GM18502 (cell line): ENCODE data around the gene ADPRHL1.
"Not testable (repeated sequence)": the region's sequence is repeated elsewhere in the genome, so short reads cannot be mapped to it uniquely, and the experiment has no call there.

Experiments
- ATAC-seq: cut with Tn5 transposase; IDR thresholded peaks from one replicate; pipeline ENCODE4 v1.9.1; 2021; ENCODE audit warnings: mild to moderate bottlenecking; ENCODE audit not compliant: unreplicated experiment, poor library complexity

The ADPRHL1 gene

DNA sequence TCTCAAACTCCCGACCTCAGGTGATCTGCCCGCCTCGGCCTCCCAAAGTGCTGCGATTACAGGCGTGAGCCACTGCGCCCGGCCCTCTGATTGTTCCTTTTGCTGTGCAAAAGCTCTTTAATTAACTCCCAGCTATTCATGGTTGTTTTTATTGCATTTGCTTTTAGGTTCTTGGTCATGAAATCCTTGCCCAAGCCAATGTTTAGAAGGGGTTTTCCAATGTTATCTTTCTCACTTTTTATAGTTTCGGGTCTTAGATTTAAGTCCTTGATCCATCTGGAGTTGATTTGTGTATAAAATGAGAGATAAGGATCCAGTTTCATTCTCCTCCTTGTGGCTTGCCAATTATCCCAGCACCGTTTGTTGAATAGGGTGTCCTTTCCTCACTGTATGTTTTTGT is 70.2 kb downstream of the ADPRHL1 start:
- ATAC-seq = no peak

- not testable (repeated sequence) for ATAC-seq
Measured at GRCh38 chr13:113382542-113382941, 70.7 kb downstream of the ADPRHL1 start.

- no peak for ATAC-seq
Measured at GRCh38 chr13:113378825-113379224, 74.5 kb downstream of the ADPRHL1 start.

DNA sequence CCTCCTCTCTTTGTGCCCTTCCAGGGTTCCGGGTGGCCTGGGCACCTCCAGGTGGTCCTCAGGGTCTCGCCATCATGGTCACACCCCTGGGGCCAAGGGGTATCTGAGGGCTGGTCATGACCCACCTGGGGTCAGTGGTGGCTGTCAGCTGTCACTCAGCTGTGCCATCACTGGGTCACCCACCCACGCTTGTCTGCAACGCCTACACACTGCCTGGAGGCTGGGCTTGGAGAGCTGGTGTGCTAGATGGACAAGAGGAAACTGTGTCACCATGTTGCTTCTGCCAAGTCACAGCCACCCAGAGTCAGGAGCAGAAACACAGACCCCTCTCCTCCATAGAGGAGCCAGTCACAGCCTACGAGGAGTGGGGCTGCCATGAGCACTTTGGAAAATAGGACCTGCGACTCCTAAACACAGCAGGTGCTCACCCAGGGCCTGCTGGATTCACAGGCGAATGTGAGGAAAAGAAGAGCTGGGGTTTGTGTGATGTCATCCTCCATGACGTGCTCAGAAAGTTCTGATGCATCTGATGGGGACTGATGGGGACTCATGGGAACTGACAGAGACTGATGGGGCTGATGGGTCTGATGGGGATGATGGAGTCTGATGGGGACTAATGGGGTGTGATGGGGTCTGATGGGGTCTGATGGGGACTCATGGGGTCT is 78.6 kb downstream of the ADPRHL1 start:
- no peak for ATAC-seq

DNA sequence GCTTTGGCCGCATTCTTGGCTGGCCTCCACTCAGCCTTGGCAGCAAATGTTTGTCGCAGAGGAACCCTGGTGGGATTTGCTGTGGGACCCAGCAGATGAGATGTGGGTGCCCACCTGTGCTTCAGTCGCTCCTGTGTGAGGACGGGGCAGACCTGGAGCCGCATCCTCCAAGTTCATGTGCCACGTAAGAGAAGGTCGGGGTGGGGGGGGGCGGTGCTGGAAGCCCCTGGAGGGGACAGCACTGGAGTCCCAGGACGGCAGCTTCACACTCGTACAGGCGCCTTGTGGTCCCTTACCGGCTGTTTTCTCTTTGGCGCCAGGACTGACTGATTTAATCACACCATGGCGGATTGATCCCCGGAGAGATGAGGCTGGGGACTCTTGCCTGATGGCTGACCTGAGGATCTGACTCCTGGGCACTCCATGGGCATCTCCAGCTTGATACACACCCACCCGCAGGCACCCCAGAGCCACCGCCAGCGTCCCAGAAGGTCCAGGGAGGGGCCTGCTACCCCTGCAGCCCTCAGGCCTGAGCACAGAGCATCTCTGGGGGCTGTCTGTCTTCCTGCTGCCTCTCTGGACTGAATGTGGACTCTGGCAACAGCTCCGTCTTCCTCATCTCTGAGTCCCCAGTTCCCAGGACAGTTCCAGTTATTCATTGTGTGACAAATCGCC is 79.3 kb downstream of the ADPRHL1 start:
- no peak for ATAC-seq

GRCh38 chr13:113371701-113372100 is 81.6 kb downstream of the ADPRHL1 start:
- not testable (repeated sequence) for ATAC-seq

DNA sequence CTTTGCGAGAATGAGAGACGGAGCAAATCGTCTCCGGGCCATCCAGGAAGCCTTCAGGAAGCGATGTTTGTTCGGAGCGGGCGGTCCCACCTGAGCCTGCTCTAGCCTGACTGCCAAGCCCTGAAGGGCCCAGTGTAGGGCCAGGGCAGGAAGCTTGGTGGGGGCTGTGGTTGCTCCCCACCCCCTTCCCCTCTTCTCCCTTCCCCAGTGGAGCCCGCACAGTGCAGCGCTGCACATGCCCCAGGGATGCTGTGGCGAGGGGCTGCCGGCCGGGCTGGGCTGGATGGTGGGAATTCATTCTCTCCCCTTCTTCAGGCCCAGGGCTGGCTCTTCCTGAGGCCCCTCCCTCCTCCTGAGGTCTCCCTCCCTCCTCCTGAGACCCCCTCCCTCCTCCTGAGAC is 82.2 kb downstream of the ADPRHL1 start:
- no peak for ATAC-seq

DNA sequence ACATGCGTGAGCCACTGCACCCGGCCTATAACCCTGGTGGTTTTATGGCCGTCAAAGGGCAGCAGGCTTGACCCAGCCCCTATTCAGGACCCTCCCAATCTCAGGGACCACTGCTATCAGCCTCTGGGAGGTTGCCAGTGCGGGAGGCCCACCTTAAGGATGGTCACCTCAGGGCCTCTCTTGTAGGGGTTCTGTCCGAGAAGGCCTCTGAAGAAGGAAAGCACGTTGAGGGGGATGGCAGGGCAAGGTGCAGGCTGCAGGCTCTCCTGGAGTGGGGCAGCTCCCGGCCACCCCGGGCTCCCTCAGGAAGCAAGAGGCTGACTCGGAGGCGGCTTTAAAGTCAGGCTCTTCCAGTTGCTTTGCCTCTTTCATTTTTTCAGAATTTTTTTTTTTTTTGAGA is 83.4 kb downstream of the ADPRHL1 start:
- ATAC-seq = no peak

DNA sequence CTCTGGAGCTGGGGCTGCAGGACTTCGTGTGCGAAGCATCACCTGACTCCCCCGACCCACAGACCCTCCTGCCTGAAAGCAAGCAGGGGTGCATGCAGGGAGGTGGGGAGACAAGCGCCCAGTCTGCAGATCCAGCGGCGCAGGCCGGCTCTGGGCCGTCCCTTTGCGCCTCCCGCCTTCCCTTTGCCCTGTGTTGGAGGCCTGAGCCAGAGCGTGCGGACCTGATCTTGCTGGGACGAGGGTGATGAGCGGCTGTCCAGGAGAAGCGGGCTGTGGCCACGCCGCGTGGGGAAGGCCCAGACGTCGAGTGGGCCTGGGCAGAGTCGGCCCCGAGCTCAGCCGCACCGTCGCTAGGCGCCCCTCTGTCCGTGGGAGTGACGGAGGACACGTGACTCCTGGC is 84.1 kb downstream of the ADPRHL1 start:
- ATAC-seq = no peak

GRCh38 chr13:113368353-113368752 is 84.9 kb downstream of the ADPRHL1 start:
- not testable (repeated sequence) for ATAC-seq

DNA sequence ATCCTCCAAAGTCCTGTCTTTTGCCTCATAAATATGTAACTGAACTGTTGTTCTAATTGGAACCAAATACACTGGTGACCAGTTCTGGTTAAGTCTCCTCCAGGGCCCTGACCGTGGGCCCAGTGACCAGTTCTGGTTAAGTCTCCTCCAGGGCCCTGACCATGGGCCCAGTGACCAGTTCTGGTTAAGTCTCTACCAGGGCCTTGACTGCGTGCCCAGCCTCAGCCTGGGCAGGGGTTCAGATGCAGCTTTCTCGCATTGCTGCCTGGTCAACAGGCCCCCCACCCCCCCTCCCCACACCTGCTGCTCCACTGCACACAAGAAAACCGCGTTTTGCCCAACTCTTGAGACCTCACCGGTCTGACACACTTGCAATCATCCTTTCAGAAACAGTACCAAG is 85.5 kb downstream of the ADPRHL1 start:
- ATAC-seq = no peak

DNA sequence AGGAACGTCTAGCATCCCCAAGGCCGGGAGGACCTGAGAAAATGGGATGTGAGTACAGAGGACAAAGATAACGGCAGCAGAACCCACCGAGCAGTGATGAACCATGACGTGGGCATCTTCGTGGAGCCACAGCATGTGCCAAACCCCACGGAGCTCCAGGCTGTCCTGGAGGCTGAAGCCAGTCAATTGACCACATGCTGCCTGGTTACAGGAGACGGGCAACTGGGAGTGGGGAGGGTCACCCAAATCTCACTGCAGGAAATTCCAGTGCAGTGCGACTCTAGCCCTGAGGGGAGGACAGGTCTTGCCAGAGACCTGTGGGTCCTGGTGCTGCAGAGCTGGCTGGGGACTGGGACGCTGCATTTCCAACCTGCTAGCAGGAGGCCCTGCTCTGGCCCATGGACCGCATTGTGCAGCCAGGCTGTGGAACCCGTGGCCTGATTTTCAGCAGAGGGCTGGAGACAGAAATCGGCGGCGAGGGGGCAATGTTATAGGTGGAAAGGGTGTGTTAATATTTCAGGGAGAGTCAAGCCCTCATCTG is 86.2 kb downstream of the ADPRHL1 start:
- ATAC-seq = no peak

DNA sequence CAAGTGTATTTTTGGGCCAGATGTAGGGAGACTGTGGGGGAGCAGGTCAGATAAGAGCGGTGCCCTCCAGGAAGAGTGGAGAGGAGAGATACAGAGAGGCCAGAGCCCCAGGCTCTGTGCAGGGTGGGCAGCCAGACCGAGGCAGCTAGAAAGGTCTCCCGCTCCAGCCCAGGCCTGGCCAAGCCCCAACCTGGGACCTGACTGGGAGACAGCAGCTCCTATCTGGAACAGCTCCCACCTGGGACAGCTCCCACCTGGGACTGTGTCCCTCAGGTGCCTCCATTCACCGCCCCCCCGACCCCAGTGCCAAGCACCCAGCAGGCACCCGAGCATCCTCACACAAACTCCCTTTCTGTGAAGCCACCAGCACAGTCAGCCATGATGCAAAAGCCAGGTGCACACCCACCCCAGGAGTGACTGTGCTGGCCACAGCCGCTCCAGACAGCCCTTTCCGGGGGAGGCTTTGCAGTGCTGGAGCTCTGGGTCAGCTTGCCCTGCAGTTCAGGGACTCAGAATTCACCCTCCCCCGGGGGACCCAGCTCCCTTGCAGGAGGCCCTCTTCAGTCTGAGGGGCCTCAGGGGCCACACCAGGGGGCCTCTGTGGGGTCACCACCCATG is 87.2 kb downstream of the ADPRHL1 start:
- ATAC-seq = no peak

DNA sequence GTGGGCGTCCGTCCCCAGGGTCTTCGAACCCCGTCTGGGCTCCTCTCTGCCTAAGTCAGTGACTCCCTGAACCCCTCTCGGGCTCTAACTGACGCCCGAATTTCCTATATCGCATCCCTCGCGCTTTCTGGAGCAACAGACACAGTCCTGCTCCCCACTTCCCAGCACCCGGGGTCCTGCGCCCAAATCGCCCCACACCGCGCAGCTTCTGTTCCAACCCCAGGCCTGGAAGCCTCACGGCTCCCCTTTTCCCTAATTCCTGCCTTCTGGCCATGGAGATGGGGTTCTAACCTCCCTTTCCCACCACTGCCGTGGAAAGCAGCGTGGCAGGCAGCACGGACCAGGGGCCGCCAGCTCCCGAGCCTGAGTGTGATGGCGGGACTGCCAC is 87.7 kb downstream of the ADPRHL1 start:
- ATAC-seq = no peak

DNA sequence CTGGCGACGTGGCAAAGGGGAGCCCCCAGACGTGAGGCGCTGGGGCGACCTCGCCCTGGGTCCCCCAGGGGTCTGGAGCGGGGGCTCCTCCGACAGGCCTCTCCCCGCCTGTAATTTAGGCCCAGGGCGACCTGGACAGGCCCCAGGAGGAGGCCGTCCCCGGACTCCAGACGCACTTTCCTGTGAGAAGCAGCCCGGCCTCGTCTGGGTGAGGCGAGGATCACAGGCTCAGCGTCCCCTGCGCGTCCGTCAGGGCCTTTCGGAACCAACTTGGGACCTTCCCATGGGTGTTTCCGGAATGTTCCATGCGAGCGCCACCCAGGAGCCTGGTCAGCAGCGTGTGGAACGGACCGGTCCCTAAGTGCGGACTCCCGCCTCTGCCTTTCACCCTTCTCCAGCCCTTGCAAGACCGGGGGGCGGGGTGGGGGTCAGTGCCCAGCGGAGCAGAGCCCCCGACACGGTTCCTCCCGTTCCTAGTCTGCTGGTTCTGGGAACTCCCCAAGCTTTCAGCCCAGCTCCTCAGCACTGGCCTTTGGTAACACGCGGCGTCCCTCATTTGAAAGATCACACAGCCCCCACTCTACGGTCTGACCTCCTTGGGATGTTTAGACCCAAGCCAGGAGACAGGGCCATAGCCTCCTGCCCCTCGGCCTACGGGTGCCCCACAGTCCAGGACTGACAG is 88.2 kb downstream of the ADPRHL1 start:
- no peak for ATAC-seq

GRCh38 chr13:113364311-113364889 is 88.9 kb downstream of the ADPRHL1 start:
- no peak for ATAC-seq

DNA sequence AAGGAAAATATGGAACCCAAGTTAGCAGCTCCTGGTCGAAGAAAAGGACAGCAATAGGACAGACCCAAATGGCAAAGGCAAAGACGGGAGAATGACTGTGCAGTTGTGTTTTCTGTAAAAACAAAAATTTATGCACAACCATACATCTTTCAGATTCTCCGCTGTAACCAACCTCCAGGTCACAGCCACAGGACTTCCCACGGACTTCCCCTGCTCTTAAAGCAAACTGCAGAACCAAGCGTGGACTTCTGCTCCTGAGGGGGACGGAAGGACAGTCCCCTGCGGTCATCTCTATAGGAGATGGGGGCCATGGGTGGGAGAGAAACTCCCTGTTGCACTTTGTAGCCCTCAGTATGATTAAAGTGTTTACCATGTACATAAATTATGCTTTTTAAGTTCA is 91.9 kb downstream of the ADPRHL1 start:
- ATAC-seq = no peak

- ATAC-seq = no peak
Measured at GRCh38 chr13:113360446-113360845, 92.8 kb downstream of the ADPRHL1 start.

- ATAC-seq = no peak
Measured at GRCh38 chr13:113359571-113359970, 93.7 kb downstream of the ADPRHL1 start.

DNA sequence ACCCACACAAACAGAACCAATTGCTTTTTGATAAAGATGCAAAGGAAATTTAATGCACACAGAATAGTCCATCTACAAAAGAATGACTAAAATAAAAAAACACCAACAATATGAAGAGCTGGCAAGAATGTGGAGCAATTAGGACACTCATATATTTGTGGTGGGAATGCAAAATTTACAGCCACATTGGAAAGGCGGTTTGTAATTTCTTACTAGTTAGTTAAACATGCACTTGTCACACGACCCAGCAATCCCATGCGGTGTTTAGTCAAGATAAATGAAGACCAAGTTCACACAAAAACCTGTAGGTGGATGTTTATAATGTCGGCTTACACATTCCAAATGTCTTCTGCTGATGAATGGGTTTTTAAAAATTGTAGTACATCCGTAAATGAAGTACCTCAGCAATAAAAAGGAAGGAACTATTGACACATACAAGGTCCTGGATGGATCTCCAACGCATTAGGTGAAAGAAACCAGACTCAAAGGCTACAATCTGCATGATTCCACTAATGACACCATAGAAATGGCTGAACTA is 94.6 kb downstream of the ADPRHL1 start:
- no peak for ATAC-seq
